ENCODE results near the gene RNASE12. TPM values are rescaled to one million over a fixed set of nuclear protein-coding genes. Genes with fewer than 3 reads are reported as not detected.

Gene RNASE12
- not detected in 2 replicates for total RNA-seq

GRCh38 chr14:20591235-20591634 lies at the start of gene RNASE12:
Gene RNASE12, minus strand, starts transcription at chr14:20591376. Its CDS starts 653 bp downstream, at chr14:20590723.

GRCh38 chr14:20587489-20588154 lies 3.6 kb downstream of the RNASE12 start, which contains the start of gene RNASE11:
Gene RNASE11, minus strand, starts transcription at chr14:20588001.

GRCh38 chr14:20560961-20561360 lies 30.2 kb downstream of the RNASE12 start, which contains the start of gene RNASE9:
Gene RNASE9, minus strand, starts transcription at chr14:20561047.

Other genes with a start within 250 kb of the RNASE12 start
- 3.3 and 5.7 TPM in 2 replicates for gene PARP2, start 247.7 kb downstream of the RNASE12 start, total RNA-seq
- gene TEP1, start 177.9 kb downstream of the RNASE12 start, total RNA-seq, result 12.0 and 12.5 TPM in 2 replicates
- 0.32 and 0.60 TPM in 2 replicates for gene KLHL33, start 155.2 kb downstream of the RNASE12 start, total RNA-seq
- gene OSGEP, start 136.6 kb downstream of the RNASE12 start, total RNA-seq, result 24.9 and 26.3 TPM in 2 replicates
- gene APEX1, start 136.2 kb downstream of the RNASE12 start, total RNA-seq, result 46.5 and 68.7 TPM in 2 replicates
- 20.9 and 22.1 TPM in 2 replicates for gene PIP4P1, start 129.9 kb downstream of the RNASE12 start, total RNA-seq
- gene PNP, start 122.0 kb downstream of the RNASE12 start, total RNA-seq, result 6.6 and 9.6 TPM in 2 replicates
- gene RNASE10, start 85.8 kb downstream of the RNASE12 start, total RNA-seq, result 0.17 TPM in 1 of 2 replicates, not detected in the other
- gene RNASE9, start 30.3 kb downstream of the RNASE12 start, total RNA-seq, result not detected in 2 replicates
- not detected in 2 replicates for gene RNASE11, start 3.4 kb downstream of the RNASE12 start, total RNA-seq
- not detected in 2 replicates for gene OR6S1, start 50.3 kb upstream of the RNASE12 start, total RNA-seq
- gene RNASE4, start 93.2 kb upstream of the RNASE12 start, total RNA-seq, result 10.2 and 31.9 TPM in 2 replicates
- gene ANG, start 97.4 kb upstream of the RNASE12 start, total RNA-seq, result 3.9 and 5.2 TPM in 2 replicates
- gene EDDM3A, start 154.5 kb upstream of the RNASE12 start, total RNA-seq, result not detected in 2 replicates
- gene EDDM3B, start 177.0 kb upstream of the RNASE12 start, total RNA-seq, result not detected in 2 replicates
- not detected in 2 replicates for gene RNASE6, start 189.9 kb upstream of the RNASE12 start, total RNA-seq
- gene RNASE1, start 211.5 kb upstream of the RNASE12 start, total RNA-seq, result 0.16 TPM in 1 of 2 replicates, not detected in the other